Metanephros (tissue), 1 donor: ENCODE measurements around the gene KRT8. TPM values are rescaled to one million over a fixed set of nuclear protein-coding genes. Genes with fewer than 3 reads are reported as not detected.

Experiments
- total RNA-seq: library from RNA; depleted of rRNA; stranded (reverse); fragments of >200 nt; gene quantifications from one replicate; pipeline ENCODE4 v1.2.3, GENCODE V29; 2014

KRT8 gene
- 177 TPM for total RNA-seq

DNA sequence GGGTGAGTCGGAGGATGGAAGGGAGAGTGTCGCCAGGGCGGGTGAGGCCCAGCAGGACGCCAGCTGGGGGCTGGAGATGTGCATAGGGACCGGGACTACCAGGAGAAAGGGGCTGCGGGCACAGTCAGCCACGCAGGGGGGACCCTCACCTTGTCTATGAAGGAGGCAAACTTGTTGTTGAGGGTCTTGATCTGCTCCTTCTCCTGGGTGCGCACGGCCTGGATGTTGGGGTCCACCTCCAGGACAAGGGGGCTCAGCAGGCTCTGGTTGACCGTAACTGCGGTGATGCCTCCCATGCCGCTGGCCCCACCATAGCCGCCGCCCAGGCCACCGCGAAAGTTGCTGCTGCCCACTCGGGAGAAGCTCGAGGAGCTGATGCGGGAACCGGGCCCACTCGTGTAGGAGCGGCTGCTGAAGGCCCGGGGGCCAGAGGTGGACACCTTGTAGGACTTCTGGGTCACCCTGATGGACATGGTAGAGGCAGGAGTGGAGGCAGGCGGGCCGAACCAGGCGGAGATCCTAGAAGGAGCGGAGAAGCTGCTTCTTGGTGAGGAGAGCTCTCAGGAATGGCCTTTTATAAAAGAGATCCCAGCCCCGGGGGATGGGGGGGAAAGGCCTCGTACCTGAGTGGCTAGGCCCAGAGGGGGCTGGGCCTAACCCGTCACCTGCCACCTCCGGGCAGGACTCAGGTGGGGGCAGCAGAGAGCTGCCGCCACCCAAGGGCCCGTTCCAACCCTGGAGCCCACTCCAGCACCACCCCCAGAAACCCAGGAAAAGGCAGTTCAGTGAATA, at the start of gene KRT8:
TSS of gene KRT8 (minus strand) at position 568 of the 792 bp plus-strand sequence. CDS start at position 473, 95 bp downstream.

DNA sequence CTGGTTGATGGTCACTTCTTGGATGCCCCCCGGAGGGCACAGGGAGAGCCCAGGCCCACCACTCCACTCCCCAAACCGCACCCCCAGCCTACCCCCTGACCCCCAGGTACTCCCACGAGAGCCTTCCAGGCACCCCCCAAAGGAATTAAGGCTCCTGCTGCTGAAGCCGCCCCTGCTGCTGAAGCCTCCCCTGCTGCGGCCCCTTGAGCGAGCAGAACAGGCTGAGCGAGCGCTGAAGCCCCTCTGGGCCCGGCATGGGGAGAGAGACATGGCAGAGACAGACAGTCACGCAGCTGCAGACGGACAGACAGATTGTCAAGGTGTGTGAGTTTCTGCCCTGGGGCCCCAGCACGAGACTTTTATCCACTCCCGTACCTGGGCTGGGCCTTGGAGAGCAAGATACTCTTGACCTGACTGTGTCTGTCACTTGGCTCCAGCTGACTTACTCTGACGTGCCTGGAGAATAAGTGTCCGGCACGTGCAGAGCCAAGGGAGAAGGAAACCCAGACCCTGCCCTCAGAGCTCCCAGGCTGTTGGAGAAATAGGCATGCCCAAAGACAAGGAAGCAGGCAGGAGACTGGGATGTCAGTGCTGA, 56.1 kb downstream of the KRT8 start, which contains the start of gene KRT78:
TSS of gene KRT78 (minus strand) at position 334 of the 595 bp plus-strand sequence. CDS start at position 270, 64 bp downstream.

Other genes with a start within 250 kb of the KRT8 start
- gene KRT1, start 224.7 kb downstream of the KRT8 start, total RNA-seq = 2.2 TPM
- gene KRT77, start 201.6 kb downstream of the KRT8 start, total RNA-seq = not detected
- not detected for gene KRT76, start 127.7 kb downstream of the KRT8 start, total RNA-seq
- gene KRT3, start 109.0 kb downstream of the KRT8 start, total RNA-seq = not detected
- gene KRT4, start 91.0 kb downstream of the KRT8 start, total RNA-seq = 0.29 TPM
- not detected for gene KRT79, start 70.8 kb downstream of the KRT8 start, total RNA-seq
- gene KRT78, start 56.1 kb downstream of the KRT8 start, total RNA-seq = not detected
- 109 TPM for gene KRT18, start 44.0 kb upstream of the KRT8 start, total RNA-seq
- 612 TPM for gene EIF4B, start 101.4 kb upstream of the KRT8 start, total RNA-seq
- gene TNS2, start 145.0 kb upstream of the KRT8 start, total RNA-seq = 106 TPM
- 15.9 TPM for gene SPRYD3, start 174.3 kb upstream of the KRT8 start, total RNA-seq
- gene IGFBP6, start 192.6 kb upstream of the KRT8 start, total RNA-seq = 32.1 TPM
- 0.41 TPM for gene SOAT2, start 198.4 kb upstream of the KRT8 start, total RNA-seq